ACC112 (cell line): Measurements from ENCODE around the gene KAT5.
"Not testable (repeated sequence)": the region's sequence is repeated elsewhere in the genome, so short reads cannot be mapped to it uniquely, and the experiment has no call there.

Experiments
- H2AFZ ChIP-seq: fragments of 200-600 bp; sonication (generic); one replicate; pipeline ENCODE4 v1.6.0; 2017; ENCODE audit warnings: antibody characterized with exemption, low read length; ENCODE audit not compliant: unreplicated experiment
- H3K27ac ChIP-seq: fragments of 200-600 bp; sonication (generic); 2 replicates; pipeline ENCODE4 v1.5.1; 2014; ENCODE audit warnings: low read depth, mild to moderate bottlenecking, antibody characterized with exemption, low read length, moderate library complexity
- H3K27me3 ChIP-seq: fragments of 200-600 bp; sonication (generic); 2 replicates; pipeline ENCODE4 v1.6.1; 2014; ENCODE audit warnings: mild to moderate bottlenecking, antibody characterized with exemption, low read length, moderate library complexity, mixed read lengths; ENCODE audit not compliant: insufficient read depth
- H3K36me3 ChIP-seq: fragments of 200-600 bp; sonication (generic); 2 replicates; pipeline ENCODE4 v1.6.1; 2016; ENCODE audit warnings: mild to moderate bottlenecking, antibody characterized with exemption, low read length, moderate library complexity, mixed read lengths; ENCODE audit not compliant: insufficient read depth
- H3K4me1 ChIP-seq: fragments of 200-600 bp; sonication (generic); one replicate; pipeline ENCODE4 v1.6.1; 2016; ENCODE audit warnings: low read length, mixed read lengths; ENCODE audit not compliant: insufficient read depth, unreplicated experiment, control insufficient read depth
- H3K4me3 ChIP-seq: fragments of 200-600 bp; sonication (generic); 2 replicates; pipeline ENCODE4 v1.5.1; 2014; ENCODE audit warnings: mild to moderate bottlenecking, low read depth, low read length
- H3K79me2 ChIP-seq: fragments of 200-600 bp; sonication (generic); one replicate; pipeline ENCODE4 v1.6.0; 2016; ENCODE audit warnings: low read length; ENCODE audit not compliant: control insufficient read depth, unreplicated experiment, insufficient read depth

The KAT5 gene

GRCh38 chr11:65744026-65744698 lies 32.1 kb downstream of the KAT5 start:
- H2AFZ ChIP-seq, result no peak overlapping the region
- no peak overlapping the region for H3K4me3 ChIP-seq
- H3K4me1 ChIP-seq, result no peaks in the 10 kb centered on the region
- no peak overlapping the region for H3K27ac ChIP-seq
- no peaks in the 10 kb centered on the region for H3K79me2 ChIP-seq
- H3K36me3 ChIP-seq, result no peaks in the 10 kb centered on the region
- H3K27me3 ChIP-seq, result peaks cover 24% of the 10 kb centered on the region; the same call in 1 of the 2 replicates

- Histone ChIP-seq H3K4me1 (no peaks in the 10 kb centered on the region), H3K36me3 (no peaks in the 10 kb centered on the region), H3K79me2 (no peaks in the 10 kb centered on the region), H3K4me3 (no peak overlapping the region), H2AFZ (no peak overlapping the region), H3K27ac (no peak overlapping the region), H3K27me3 (peaks cover 29% of the 10 kb centered on the region; the same call in 1 of the 2 replicates)
Observed at GRCh38 chr11:65744699-65745042, 32.6 kb downstream of the KAT5 start.

- Histone ChIP-seq H3K79me2 (no peaks in the 10 kb centered on the region), H2AFZ (no peak overlapping the region), H3K27me3 (peaks cover 29% of the 10 kb centered on the region), H3K4me3 (no peak overlapping the region), H3K36me3 (no peaks in the 10 kb centered on the region), H3K4me1 (no peaks in the 10 kb centered on the region), H3K27ac (no peak overlapping the region)
Observed at GRCh38 chr11:65745049-65745448, 33.0 kb downstream of the KAT5 start.

- H3K79me2 ChIP-seq, H3K36me3 ChIP-seq, H3K27ac ChIP-seq, H3K4me3 ChIP-seq, H3K4me1 ChIP-seq, H3K27me3 ChIP-seq, H2AFZ ChIP-seq: not testable (repeated sequence)
Observed at GRCh38 chr11:65762169-65762568, 50.1 kb downstream of the KAT5 start.

GRCh38 chr11:65762816-65763215 lies 50.8 kb downstream of the KAT5 start:
- H3K27ac ChIP-seq, result not testable (repeated sequence)

GRCh38 chr11:65764434-65764833 lies 52.4 kb downstream of the KAT5 start:
- no peak overlapping the region for H3K4me3 ChIP-seq
- peaks cover under 1% of the 10 kb centered on the region for H3K4me1 ChIP-seq
- H3K27me3 ChIP-seq, result no peaks in the 10 kb centered on the region
- H3K36me3 ChIP-seq, result no peaks in the 10 kb centered on the region
- H2AFZ ChIP-seq, result no peak overlapping the region
- H3K27ac ChIP-seq, result no peak overlapping the region
- no peaks in the 10 kb centered on the region for H3K79me2 ChIP-seq

More at GRCh38 chr11:65762816-65763215, 50.8 kb downstream of the KAT5 start:
- not testable (repeated sequence) for H3K4me1 ChIP-seq, H3K79me2 ChIP-seq, H3K36me3 ChIP-seq, H3K27me3 ChIP-seq, H3K4me3 ChIP-seq, H2AFZ ChIP-seq

- H3K79me2 ChIP-seq, result no peaks in the 10 kb centered on the region
- H3K36me3 ChIP-seq, result no peaks in the 10 kb centered on the region
- H3K4me1 ChIP-seq, result peaks cover 3% of the 10 kb centered on the region
- no peak overlapping the region for H3K4me3 ChIP-seq
- no peaks in the 10 kb centered on the region for H3K27me3 ChIP-seq
- H2AFZ ChIP-seq, result no peak overlapping the region
- H3K27ac ChIP-seq, result no peak overlapping the region
Observed at GRCh38 chr11:65766535-65766934, 54.5 kb downstream of the KAT5 start.

GRCh38 chr11:65767406-65767805 lies 55.4 kb downstream of the KAT5 start:
- Histone ChIP-seq H2AFZ (no peak overlapping the region), H3K27me3 (no peaks in the 10 kb centered on the region), H3K36me3 (no peaks in the 10 kb centered on the region), H3K4me3 (no peak overlapping the region), H3K79me2 (no peaks in the 10 kb centered on the region), H3K4me1 (peaks cover 3% of the 10 kb centered on the region), H3K27ac (no peak overlapping the region)

GRCh38 chr11:65767806-65768205 lies 55.8 kb downstream of the KAT5 start:
- not testable (repeated sequence) for H3K79me2 ChIP-seq, H3K27me3 ChIP-seq, H2AFZ ChIP-seq, H3K4me3 ChIP-seq, H3K36me3 ChIP-seq, H3K4me1 ChIP-seq, H3K27ac ChIP-seq
